NCI-H510A (cell line): Measurements from ENCODE around the gene SEZ6L2.

Experiments
- DNase-seq: peaks from one replicate; lab custom pipeline; 2025; lab: John Stamatoyannopoulos, UW

The SEZ6L2 gene

DNA sequence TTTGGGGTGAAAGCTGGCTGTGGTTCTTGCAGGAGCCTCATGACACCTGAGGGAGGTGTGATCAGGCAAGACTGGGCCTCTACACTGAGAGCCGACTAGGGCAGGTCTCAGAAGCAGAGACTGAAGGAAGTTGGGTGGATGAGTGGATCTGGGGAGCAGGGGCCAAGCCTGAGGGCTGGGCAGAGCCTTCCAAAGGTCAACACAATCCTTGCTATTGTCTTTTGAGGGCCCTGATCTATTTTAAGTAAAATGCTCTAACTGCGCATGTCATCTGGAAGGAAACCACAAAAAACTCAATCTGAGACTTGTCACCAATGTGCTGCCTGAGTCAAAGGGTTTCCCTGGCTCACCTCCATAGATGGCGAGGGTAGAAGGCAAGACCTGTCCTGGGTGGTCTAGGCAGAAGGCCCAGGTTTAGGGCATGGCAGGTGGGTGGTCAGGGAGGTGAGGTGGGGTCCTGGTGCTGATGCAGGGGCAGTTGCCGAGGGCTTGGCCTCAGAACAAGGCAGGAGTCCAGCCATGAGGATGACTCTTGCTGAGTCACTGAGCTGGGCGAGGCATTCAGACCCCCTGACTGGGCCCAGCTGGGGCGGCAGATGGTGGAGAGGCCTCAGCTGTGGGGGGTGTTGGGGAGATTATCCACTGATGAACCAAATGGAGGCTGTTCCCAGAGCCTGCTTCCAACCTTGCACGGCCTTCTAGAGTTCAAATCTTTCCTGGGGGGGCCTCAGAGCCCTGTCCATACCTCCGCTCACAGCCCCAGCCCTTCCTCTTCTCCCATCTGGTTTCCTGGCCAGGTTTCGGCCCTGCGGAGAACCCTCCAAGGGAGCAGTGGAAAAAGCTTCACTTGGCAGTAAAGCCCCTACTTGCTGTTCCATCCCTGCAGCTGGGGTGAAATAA is 74.0 kb downstream of the SEZ6L2 start:
- no peak for DNase-seq

DNA sequence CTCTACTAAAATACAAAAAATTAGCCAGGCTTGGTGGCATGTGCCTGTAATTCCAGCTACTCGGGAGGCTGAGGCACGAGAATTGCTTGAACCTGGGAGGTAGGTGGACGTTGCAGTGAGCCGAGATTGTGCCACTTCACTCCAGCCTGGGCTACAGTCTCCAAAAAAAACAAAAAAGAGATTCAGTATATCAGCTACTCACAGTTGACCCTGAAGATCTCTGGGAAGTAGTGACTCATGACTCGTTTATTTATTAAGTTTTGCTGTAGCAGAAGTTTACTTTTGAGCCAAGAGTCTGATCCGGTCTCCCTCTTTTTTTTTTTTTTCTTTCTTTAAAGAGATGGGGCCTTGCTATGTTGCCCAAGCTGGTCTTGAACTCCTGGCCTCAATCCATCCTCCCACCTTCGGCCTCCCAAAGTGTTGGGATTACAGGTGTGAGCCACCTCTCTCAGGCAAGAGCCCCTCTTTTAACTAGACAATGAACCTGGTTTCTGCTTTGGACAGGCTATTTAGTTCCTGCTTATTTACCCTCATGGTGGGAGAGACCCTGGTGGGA is 74.7 kb downstream of the SEZ6L2 start:
- no peak for DNase-seq

GRCh38 chr16:29821643-29822115 is 77.7 kb downstream of the SEZ6L2 start:
- no peak for DNase-seq
